NCI-H82 (cell line): ENCODE results near the gene MT1H.
"Not testable (repeated sequence)": the region's sequence is repeated elsewhere in the genome, so short reads cannot be mapped to it uniquely, and the experiment has no call there.

ENCODE experiments used
- DNase-seq: peaks from one replicate; lab custom pipeline; 2025; lab: John Stamatoyannopoulos, UW

Gene MT1H

DNA sequence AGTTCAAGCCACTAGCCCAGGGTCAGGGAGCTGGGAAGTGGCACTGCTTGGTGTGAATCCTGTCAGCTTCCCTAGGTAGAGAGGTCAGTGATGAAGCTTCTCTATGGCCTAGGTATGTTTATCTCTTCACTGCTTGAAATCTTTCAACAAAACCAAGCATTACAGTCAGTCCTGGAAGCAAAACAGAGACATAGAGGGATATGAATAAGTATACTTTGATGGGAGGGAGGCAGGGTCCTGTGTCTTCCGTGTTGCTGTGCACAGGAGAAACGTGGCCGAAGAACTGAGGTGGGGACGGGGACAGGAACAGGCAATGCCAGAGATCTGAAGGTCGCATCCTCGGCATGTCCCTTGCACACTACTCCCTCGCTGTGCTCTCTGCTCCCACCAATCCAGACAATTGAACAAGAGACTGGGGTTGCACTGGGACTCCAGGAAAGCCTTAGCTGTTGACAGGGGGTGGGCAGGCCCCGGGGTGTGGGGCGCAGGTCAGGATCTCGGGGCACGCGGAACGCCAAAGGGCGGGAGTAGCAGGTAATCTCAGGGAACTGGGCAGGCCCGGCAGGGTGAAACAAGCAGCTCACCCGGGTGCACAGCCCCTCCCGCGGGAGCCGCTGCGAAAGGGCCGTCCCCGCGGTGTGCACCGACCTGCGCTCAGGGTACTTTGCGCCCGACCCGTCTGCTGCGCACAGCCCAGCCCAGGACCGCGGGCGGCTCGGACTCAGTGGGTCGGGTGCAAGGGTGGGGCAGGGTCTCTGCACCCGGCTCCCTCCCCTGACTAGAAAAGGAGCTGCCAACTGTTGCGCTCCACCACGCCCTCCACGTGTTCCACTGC is at the start of gene MT1H:
TSS of gene MT1H (plus strand) at position 810 of the 835 bp plus-strand sequence. CDS start 71 bp downstream, outside the sequence.
- no peak for DNase-seq

DNA sequence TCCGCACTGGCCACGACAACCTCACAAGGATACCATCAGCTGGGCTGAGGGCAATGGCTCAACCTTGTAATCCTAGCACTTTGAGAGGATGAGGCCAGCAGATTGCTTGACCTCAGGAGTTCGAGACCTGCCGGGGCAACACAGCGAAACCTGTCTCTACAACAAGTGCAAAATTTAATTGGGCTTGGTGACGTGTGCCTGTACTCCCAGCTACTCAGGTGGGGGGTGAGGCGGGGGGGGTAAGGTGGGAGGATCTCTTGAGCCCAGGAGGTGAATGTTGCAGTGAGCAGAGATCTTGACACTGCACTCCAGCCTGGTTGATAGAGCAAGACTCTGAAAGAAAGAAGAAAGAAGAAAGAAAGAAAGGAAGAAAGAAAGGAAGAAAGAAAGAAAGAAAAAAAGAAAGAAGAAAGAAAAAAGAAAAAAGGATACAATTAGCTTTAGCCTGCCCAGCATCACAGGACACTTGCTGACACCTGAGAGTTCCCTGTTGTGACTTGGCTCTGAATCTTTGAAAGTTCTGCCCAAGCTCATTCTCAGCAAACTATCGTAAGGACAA is 49.2 kb upstream of the MT1H start:
- DNase-seq = no peak

DNA sequence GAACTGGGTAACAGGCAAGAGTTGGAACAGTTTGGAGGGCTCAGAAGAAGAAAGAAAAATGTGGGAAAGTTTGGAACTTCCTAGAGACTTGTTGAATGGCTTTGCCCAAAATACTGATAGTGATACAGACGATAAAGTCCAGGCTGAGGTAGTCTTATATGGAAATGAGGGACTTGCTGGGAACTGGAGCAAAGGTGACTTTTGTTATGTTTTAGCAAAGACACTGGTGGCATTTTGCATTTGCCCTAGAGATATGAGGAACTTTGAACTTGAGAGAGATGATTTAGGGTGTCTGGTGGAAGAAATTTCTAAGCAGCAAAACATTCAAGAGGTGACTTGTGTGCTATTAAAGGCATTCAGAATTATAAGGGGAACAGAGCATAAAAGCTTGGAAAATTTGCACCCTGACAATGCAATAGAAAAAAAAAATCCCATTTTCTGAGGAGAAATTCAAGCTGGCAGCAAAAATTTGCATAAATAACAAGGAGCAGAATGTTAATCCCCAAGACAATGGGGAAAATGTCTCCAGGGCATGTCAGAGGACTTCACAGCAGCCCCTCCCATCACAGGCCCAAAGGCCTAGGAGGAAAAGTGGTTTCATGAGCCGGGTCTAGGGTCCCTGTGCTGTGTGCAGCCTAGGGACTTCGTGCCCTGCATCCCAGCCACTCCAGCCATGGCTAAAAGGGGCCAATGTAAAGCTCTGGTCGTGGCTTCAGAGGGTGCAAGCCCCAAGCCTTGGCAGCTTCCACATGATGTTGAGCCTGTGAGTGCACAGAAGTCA is 47.8 kb upstream of the MT1H start:
- DNase-seq = not testable (repeated sequence)

DNA sequence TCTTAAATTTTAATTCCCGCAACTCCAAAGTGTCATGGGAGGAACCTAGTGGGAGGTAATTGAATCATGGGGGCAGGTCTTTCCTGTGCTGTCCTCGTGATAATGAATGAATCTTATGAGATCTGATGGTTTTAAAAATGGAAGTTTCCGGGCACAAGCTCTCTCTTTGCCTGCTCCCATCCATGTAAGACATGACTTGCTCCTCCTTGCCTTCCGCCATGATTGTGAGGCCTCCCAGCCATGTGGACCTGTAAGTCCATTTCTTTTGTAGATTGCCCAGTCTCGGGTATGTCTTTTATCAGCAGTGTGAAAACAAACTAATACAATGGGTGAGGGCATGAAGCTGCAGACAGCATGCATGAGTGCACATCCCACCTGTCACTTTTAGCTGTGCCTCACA is 46.4 kb upstream of the MT1H start:
- not testable (repeated sequence) for DNase-seq

DNA sequence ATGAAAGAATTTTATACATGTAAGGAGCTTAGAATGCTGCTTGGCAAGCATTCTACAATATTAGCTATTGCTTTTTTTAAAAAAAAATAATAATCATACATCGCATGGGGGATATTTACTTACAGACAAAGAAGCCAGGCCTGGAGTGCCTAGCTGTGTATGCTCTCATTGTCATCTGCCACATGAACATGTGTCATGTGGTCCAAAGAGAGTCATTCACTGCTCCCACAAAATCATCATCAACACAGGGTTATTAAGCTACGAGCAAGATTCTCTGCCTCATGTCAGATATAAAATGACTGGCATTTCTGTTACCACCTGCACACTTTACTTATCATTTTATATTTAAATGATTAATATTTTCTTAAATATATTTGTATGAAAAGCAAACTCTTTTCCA is 46.0 kb upstream of the MT1H start:
- no peak for DNase-seq

DNA sequence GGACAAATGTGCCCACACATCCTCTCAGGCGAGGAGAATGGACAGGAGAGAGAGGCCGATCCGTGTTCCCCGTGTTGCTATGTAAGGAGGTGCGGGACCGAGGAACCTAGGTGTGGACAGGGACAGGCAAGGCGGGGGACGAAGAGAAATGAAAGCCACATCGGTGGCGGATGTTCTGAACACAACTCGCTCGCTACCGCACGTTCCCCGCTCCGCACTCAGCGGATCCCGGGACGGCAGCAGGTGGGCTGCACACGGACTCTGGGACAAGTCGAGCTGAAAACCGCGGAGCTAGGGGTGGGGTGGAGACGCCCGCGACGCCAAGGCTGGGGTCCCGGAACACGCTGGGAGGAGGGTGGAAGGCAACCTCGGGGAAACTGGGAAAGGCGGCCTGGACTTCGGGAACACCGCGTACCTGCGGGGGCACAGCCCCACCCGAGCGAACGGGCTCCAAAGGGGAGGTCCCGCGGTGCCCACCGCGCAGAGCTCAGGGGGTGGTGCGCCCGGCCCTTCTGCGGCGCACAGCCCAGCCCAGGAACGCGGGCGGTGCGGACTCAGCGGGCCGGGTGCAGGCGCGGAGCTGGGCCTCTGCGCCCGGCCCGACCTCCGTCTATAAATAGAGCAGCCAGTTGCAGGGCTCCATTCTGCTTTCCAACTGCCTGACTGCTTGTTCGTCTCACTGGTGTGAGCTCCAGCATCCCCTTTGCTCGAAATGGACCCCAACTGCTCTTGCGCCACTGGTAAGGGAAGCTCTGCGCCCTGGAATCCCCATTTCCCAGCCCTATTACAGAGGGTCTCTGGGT is 44.3 kb upstream of the MT1H start, which contains the start of gene MT1E:
TSS of gene MT1E (plus strand) at position 642 of the 803 bp plus-strand sequence. CDS start at position 713, 71 bp downstream.
- no peak for DNase-seq

DNA sequence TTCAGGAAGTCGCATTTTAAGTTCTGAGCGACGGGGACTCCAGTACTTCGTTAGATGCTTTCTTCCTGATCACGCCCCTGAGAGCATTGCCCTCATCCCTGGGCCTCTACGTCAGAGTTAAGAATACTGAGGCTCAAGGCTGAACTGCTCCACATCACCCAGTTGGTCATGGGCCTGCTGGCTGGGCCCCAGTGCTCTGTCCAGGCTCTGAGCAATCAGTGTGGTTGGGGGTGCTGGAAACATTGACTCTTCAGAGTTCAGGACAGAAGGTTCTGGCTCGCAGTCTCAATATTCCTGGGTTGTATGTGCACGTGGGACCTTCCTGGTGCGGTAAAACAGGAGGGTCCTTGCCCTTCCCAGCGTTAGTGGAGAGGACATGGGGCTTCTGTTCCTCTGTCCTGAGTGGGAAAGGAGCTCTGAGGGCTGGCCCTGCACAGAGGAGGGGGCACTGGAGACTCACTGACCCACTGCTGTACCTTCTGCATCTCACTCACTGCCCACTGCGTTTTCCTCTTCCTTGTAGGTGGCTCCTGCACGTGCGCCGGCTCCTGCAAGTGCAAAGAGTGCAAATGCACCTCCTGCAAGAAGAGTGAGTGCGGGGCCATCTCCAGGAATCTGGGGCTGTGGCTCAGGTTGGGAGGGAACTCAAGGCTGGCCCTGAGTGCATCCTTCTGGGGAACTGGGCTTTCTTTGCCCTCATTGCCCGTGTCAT is 43.5 kb upstream of the MT1H start:
- no peak for DNase-seq

DNA sequence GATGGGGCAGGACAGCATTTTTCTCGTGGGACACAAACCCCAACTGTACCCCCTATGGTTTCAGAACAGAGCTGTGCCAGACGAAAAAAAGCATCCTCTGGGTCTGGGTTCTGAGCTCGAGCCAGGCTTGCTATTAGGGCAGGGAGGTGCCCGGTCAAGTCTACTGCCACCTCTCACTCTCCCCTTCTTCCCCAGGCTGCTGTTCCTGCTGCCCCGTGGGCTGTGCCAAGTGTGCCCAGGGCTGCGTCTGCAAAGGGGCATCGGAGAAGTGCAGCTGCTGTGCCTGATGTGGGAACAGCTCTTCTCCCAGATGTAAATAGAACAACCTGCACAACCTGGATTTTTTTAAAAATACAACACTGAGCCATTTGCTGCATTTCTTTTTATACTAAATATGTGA is 42.9 kb upstream of the MT1H start:
- DNase-seq = no peak

DNA sequence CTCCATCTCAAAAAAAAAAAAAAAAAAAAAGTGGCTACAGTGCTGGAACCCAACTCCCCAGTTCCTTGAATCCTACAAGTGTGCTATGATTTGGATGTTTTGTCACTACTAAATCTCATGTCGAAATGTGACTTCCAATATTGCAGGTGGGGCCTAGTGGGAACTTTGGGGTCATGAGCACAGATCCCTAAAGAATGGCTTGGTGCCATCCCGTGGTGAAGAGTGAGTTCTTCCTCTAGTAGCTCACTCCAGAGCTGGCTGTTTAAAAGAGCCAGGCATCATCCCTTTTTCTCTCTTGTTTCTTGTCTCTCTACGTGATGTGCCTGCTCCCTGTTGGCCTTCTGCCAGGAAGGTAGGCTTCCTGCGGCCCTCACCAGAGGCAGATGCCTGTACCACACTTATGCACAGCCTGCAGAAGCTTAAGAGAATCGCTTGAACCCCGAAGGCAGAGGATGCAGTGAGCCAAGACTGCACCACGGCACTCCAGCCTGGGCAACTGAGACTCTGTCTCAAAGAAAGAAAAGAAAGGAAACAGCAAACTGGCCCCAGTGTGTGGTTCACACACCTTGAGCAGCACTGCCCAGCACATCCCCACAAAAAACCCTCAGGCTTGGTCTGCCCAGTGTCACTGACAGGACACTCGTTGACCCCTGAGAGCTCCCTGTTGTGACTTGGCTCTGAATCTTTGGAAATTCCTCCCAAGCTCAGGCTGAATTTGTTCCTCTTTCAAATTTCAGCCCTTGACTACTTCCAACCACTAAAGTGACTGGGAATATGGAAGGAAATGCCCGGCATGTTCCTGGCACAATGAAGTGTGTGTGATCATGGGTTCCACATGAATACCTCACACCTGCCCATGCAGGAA is 40.9 kb upstream of the MT1H start:
- no peak for DNase-seq

DNA sequence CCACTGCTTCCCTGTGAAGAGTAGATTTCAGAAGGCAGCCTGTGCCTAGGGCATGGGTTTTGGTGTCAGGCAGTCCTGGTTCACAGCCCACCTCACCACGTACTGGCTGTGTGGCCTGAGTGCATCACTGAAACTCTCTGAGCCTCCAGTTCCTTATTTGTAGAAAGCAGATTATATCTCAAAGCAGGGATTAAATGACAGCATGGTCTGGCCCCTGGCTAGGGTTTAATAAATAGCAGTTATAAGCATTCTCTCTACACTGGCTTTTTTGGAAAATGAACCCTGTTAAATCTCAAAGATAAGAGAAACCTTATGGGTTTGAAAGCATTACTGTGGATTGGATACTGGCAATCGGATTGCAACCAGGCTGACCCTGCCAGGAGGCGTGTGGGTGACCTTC is 40.1 kb upstream of the MT1H start:
- DNase-seq = peak; percentile 43

DNA sequence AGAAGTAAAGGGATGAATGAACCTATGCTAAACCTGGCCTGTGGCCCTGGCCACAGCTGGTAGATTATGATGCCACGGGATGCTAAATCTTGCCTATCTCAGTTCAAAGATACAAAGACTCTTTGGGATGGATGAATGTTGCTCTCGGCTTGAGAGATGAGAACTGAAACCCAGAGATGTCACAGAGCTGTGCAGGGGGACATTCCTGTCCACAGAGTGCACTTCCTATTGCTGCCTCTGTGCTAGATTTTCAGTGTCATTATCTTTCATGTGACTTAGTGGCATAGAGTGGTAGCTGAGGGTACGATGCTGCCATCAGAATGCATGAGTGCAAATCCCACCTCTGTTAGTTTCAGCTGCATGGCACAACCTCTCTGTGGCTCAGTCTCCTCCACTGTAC is 39.5 kb upstream of the MT1H start:
- DNase-seq = no peak

DNA sequence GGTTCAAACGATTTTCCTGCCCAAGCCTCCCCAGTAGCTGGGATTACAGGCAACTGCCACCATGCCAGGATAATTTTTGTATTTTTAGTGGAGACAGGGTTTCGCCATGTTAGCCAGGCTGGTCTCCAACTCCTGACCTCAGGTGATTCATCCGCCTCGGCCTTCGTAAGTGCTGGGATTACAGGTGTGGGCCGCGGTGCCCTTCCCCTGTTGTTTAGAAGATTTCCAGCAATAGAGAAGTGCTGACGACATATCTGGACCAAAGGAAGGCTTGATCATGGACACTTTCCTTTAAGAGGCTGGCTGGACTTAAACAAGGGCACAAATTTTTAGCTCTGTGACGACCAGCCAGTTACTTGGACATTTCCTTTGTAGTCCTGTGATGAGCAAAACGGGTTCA is 38.4 kb upstream of the MT1H start:
- no peak for DNase-seq

DNA sequence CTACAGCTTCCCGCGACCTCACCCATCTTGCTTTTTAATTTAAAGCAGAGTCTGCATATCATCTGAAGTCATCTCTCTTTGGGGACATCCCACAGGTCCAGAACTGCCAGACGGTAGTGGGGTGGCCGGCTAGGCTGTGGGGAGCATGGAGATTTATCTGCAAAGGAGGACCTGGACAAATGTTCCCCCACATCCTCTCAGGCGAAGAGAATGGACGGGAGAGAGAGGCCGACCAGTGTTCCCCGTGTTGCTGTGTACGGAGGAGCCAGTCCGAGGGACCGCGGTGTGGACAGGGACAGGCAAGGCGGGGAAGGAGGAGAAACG is 37.8 kb upstream of the MT1H start:
- DNase-seq = no peak

DNA sequence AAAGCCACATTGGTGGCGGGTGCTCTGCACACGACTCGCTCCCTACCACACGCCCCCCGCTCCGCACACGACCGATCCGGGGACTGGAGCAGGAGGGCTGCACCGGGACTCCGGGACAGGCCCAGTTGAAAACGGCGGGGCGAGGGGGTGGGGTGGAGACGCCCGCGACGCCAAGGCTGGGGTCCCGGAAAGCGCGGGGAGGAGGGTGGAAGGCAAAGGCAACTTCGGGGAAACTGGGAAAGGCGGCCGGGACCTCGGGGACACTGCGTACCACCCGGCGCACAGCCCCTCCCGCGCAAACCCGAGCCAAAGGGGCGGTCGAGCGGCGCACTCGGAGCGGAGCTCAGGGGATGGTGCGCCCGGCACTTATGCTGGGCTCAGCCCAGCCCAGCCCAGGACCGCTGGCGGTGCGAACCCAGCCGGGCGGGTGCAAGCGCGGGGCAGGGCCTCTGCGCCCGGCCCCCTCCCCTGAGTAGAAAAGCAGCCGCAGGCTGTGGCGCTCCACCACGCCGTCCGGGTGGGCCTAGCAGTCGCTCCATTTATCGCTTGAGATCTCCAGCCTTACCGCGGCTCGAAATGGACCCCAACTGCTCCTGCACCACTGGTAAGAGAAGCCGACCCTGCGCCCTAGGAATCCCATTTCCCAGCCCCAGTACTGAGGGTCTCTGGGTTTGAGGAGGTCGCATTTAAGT is 37.3 kb upstream of the MT1H start, which contains the start of gene MT1M:
TSS of gene MT1M (plus strand) at position 504 of the 692 bp plus-strand sequence. CDS start at position 577, 73 bp downstream.
- no peak for DNase-seq

DNA sequence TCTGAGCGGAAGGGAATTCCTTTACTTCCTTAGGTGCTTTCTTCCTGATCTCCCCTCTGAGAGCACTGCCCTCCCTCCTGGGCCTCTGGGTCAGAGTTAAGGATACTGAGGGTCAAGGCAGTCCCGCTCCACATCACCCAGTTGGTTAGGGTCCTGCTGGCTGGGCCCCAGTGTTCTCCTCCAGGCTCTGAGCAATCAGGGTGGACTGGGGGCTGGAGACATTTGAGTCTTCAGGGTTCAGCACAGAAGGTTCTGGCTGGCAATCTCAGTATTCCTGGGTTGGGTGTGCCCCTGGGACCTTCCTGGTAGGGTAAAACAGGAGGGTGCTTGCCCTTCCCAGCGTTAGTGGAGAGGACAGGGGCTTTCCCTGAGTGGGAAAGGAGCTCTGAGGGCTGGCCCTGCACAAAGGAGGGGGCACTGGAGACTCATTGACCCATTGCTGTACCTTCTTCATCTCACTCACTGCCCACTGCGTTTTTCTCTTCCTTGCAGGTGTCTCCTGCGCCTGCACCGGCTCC is 36.7 kb upstream of the MT1H start:
- DNase-seq = no peak

DNA sequence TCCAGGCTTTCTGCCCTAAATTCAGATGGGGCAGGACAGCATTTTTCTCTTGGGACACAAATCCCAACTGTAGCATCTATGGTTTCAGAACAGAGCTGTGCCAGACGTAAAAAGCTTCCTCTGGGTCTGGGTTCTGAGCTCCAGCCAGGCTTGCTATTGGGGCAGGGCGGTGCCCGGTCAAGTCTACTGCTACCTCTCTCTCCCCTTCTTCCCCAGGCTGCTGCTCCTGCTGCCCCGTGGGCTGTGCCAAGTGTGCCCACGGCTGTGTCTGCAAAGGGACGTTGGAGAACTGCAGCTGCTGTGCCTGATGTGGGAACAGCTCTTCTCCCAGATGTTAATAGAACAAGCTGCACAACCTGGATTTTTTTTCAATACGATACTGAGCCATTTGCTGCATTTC is 36.1 kb upstream of the MT1H start:
- no peak for DNase-seq

DNA sequence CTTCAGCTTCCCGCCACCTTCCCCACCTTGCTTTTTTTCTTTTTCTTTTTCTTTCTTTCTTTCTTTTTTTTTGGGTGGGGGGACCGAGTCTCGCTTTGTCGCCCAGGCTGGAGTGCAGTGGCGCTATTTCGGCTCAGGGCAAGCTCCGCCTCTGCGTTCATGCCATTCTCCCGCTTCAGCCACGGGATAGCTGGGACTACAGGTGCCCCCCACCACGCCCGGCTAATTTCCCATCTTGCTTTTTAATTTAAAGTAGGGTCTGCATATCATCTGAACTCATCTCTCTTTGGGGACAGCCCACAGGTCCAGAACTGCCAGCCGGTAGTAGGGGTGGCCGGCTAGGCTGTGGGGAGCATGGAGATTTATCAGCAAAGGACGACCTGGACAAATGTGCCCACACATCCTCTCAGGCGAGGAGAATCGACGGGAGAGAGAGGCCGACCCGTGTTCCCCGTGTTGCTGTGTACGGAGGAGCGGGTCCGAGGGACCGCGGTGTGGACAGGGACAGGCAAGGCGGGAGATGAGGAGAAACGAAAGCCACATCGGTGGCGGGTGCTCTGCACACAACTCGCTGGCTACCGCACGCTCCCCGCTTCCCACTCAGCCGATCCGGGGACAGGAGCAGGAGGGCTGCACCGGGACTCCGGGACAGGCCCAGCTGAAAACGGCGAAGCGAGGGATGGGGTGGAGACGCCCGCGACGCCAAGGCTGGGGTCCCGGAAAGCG is 34.7 kb upstream of the MT1H start:
- DNase-seq = no peak

DNA sequence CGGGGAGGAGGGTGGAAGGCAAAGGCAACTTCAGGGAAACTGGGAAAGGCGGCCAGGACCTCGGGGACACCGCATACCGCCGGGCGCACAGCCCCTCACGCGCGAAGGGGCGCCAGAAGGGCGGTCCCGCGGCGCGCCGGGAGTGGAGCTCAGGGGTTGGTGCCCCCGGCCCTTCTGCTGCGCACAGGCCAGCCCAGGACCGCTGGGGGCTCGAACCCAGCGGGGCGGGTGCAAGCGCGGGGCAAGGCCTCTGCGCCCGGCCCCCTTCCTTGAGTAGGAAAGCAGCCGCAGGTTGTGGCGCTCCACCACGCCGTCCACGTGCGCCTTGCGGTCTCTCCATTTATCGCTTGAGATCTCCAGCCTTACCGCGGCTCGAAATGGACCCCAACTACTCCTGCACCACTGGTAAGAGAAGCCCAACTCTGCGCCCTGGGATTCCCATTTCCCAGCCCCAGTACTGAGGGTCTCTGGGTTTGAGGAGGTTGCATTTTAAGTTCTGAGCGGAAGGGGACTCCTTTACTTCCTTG is 34.1 kb upstream of the MT1H start:
- DNase-seq = no peak
